NCI-H2081 (cell line): ENCODE results near the gene PPP4R4.
A peak's percentile ranks its signal among the peaks of the same experiment; 100 is the strongest.
"Not testable (repeated sequence)": the region's sequence is repeated elsewhere in the genome, so short reads cannot be mapped to it uniquely, and the experiment has no call there.

Experiments
- DNase-seq, 2 experiments: peaks; one replicate each; lab custom pipeline; 2025; lab: John Stamatoyannopoulos, UW

PPP4R4 gene

GRCh38 chr14:94177806-94178205, 3.7 kb downstream of the PPP4R4 start:
- no peak for DNase-seq

GRCh38 chr14:94179244-94179643, 5.1 kb downstream of the PPP4R4 start:
- DNase-seq, result no peak

DNA sequence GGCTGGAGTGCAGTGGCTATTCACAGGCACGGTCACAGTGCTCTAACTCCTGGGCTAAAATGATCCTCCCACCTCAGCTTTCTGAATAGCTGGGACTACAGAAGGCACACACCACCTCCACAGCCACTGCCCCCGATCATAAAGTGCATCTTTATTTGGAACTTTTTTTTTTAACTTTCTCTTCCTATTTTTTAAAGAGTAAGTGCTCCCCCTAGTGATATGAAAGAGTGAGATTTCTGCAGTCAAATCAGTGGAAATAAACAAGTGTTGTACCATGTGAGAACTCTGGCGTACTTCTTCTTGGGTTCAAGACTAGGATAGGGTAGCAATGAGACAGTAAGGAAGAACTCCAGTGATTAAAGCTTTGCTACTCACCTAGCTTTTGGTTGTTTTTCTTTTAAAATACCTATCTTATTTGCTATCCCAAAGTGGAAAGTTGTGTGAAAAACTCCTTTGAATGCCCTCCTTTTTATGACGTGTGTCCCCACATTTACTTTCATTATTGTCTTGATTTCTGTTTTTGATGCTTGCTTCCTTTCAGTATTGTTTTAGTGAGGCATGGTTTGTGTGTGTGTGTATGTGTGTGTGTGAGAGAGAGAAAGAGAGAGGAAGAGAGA, 6.6 kb downstream of the PPP4R4 start:
- DNase-seq, result peak; percentile 20 to 24

DNA sequence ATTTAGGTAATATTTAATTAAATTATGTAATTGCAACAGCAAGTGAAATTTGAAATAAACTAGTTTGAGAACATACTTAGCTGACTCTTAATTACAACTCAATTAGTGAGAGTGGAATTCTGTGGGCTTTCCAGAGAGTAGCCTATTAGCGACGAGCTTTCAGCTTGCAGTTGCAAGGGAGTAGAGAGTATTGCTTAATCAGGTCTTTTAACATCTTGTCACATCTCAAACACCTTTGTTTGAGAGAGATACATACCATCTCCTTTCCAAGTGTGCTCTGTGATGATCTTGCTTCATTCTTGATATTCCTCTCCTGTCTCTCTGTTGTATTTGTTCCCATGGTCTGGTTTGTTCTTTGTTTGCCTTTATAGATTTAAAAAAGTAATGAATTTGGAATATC, 7.7 kb downstream of the PPP4R4 start:
- DNase-seq, result no peak

- DNase-seq, result no peak
Observed at GRCh38 chr14:94192536-94192935, 18.4 kb downstream of the PPP4R4 start.

DNA sequence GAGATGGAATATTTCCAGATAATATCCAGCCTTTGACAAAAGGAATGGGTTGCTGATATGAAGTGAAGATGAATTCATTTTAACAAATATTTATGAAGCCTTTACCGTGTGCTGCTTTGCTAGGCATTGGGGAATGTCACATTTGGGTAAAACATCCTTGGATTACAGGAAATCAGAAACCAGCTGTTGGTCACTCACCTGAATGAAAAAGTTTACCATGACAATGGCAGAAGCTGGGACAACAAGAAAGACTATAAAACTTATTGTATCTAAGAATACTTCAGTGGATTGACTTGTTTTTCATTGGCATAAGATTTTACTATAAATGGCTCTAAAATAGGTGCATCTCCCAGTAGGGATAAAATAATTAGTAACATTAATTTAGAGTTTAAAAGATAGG, 19.7 kb downstream of the PPP4R4 start:
- DNase-seq, result no peak

GRCh38 chr14:94196057-94196456, 21.9 kb downstream of the PPP4R4 start:
- no peak for DNase-seq

DNA sequence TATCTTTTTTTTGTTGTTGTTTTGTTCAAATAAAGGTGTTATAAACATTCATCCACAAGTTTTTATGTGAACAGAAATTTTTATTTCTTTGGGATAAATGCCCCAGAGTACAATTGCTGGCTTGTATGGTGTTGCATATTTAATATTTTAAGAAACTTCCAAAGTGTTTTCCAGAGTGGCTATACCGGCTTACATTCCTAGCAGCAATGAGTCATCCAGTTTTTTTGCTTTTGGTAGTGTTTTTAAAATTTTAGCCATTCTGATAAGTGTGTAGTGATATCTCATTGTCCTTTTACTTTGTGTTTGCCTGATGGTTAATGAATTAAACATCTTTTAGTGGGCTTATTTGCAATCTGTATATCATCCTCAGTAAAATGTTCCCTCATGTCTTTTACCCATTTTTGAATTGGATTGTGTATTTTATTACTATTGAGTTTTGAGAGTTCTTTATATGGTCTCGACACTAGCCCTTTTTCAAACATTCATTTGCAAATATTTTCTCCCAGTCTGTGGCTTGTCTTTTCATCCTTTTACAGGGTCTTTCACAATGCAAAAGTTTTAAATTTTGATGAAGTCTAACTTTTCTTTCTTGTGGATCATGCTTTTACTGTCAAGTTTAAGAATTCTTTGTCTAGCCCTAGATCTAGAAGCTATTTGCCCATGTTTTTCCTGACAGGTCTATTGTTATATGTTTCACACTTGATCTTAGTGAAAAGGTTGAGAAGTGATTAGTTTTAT, 29.5 kb downstream of the PPP4R4 start:
- DNase-seq, result no peak

GRCh38 chr14:94213021-94213420, 38.9 kb downstream of the PPP4R4 start:
- DNase-seq, result no peak

GRCh38 chr14:94213741-94214140, 39.6 kb downstream of the PPP4R4 start:
- no peak for DNase-seq

DNA sequence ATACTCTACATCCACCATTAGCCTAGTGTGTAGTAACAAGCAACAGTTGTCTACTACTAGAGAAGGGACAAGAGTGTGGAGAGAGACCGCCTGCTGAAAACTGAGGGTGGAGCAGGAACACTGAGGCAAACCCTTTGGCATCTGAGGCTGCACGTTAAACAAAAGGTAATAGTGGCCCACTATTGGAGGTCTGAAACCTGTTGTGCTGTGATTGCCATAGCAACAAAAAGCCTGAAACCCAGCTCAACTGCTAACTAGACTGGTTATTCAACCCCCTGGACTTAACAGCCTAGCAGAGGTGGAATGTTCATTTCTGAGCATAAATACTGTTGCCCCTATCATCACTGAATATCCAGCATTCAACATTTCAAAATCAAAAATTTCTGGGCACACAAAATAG, 43.0 kb downstream of the PPP4R4 start:
- no peak for DNase-seq

- not testable (repeated sequence) for DNase-seq
Observed at GRCh38 chr14:94218198-94218886, 44.2 kb downstream of the PPP4R4 start.

DNA sequence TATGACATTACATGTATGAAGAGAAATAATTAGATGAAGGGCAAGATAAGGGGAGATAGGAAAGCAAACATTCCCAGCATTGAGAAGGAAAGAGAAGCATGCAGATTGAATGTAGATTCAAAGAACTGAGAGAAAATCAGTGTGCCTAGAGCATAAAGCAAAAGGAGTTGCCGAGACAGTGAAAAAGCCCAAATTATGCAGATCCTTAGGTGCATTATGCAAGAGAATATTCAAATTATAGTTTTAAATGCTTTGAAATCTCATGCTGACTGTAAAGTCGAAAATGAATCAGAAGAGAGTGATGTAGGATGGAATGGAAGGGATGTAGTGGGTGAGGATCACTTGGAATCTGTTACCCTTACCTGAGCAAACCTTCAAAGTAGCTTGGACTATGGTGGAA, 49.9 kb downstream of the PPP4R4 start:
- DNase-seq, result no peak

GRCh38 chr14:94225460-94226378, 51.6 kb downstream of the PPP4R4 start:
- no peak for DNase-seq

DNA sequence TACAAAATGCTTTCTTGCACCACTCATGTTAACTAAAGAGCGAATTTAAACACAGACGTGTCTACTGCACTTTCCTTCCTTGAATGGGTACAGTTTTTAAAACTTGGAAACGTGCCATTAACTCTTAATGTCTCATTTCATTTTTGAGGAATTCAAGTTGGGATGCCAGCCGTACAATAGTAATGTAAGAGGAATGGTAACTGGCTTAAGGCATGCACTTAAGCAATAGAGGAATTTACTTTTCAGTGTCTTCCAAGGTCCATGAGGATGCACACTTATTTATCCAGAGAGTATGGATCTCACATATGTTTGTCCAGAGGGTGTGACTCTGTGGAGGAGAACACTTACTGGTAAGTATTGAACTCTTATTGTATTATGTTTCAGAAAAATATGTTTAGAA, 52.9 kb downstream of the PPP4R4 start:
- no peak for DNase-seq

- no peak for DNase-seq
Observed at GRCh38 chr14:94237046-94237445, 62.9 kb downstream of the PPP4R4 start.

- DNase-seq, result no peak
Observed at GRCh38 chr14:94237983-94238382, 63.9 kb downstream of the PPP4R4 start.

DNA sequence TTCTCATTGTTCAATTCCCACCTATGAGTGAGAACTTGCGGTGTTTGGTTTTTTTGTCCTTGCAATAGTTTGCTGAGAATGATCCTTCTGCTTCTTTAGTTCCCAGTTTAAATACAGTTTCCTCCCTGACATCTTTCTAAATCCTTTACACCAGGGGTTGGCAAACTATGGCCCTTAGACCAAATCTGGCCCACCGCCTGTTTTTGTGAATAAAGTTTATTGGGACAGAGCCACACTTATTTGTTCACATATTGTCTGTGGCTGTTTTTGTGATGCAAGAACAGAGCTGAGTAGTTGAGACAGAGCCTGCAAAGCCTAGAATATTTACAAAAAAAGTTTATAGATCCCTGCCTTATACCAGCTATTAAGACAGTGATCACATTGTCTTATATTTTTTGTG, 65.3 kb downstream of the PPP4R4 start:
- no peak for DNase-seq

DNA sequence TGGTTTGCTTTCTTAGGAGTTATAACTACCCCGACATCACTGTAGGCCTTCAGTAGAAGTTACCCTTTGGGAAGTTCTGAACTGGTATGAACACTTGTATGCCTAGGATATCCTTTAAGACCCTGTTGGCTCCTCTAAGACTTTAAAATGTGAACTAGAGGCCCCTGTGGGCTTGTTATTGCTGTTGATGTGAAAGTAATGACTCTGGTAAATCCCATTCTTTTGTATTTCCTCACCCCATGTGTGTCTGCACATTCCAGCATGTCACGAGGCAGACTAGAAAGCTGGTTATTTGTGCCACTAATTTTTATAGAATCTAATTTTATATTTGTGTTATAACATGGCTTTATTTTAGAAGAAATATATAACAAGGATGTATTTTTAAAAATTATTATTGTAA, 70.1 kb downstream of the PPP4R4 start:
- DNase-seq, result no peak

DNA sequence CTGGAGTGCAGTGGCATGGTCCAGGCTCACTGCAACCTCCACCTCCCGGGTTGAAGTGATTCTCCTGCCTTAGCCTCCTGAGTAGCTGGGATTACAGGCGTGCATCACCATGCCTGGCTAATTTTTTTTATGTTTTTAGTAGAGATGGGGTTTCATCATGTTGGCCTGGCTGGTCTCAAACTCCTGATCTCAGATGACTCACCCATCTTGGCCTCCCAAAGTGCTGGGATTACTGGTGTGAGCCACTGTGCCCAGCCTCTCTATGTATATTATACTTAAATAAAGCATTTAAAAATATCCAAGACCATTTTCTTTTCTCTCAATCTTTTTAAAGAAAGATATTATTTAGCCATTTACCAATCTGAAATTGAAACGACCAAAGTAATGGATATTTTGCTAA, 90.1 kb downstream of the PPP4R4 start:
- DNase-seq, result not testable (repeated sequence)

GRCh38 chr14:94267352-94267751, 93.2 kb downstream of the PPP4R4 start:
- DNase-seq, result no peak

DNA sequence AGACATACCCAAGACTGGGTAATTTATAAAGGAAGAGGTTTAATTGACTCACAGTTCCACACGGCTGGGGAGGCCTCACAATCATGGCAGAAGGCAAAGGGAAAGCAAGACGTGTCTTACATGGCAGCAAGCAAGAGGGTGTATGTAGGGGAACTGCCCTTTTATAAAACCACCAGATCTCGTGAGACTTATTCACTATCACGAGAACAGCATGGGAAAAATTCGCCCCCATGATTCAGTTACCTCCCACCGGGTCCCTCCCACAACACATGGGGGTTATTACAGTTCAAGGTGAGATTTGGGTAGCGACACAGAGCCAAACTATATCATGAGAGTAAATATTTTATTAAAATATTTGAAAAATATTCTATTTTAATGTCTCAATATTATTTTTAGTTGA, 94.5 kb downstream of the PPP4R4 start:
- DNase-seq, result not testable (repeated sequence)
